A549 (cell line): ENCODE measurements around the gene SPTBN4. TPM values are rescaled to one million over a fixed set of nuclear protein-coding genes. Genes with fewer than 3 reads are reported as not detected.

Experiments
- ATAC-seq, 2 experiments: fragments of 200-7000 bp in 1 of 2; fragments of >200 bp in 1 of 2; cut with Nextera tagmentation in 1 of 2; cut with Tn5 transposase in 1 of 2; 3 replicates each; pipeline versions ENCODE4 v1.8.0 to v1.9.1; 2018 to 2020; ENCODE audit warnings: mild to moderate bottlenecking in 1 of 2, moderate library complexity in 1 of 2
- CTCF ChIA-PET: fragments of 300-600 bp; sonication (Branson Sonifier 250); formaldehyde crosslinking; extraction: SDS; loops from one replicate; lab custom pipeline; 2021; ENCODE audit warnings: antibody characterized with exemption, inconsistent platforms; lab: Yijun Ruan, JAX
- POLR2A ChIA-PET: fragments of 350-600 bp; formaldehyde crosslinking; extraction: SDS; loops from one replicate; lab custom pipeline; 2021; ENCODE audit warnings: antibody characterized with exemption, inconsistent platforms; lab: Yijun Ruan, JAX
- DNase-seq, 2 experiments: peaks; one replicate each; pipeline versions ENCODE4 v3.0.0 to v3.0.0-alpha.2; 2011 to 2016; ENCODE audit warnings: low read depth in 1 of 2, low spot score in 1 of 2
- FAIRE-seq: peaks from 2 replicates; lab custom pipeline; 2011; peaks lifted over from hg19 to GRCh38; lab: Jason Lieb, UNC
- H3K27ac ChIP-seq, 2 experiments: fragments of >200 bp; sonication (Bioruptor Twin); formaldehyde crosslinking; 3 replicates each; pipeline ENCODE4 v1.5.1; 2016 to 2017
- H3K4me1 ChIP-seq: fragments of >200 bp; sonication (Bioruptor Twin); formaldehyde crosslinking; 3 replicates; pipeline ENCODE4 v1.6.1; 2016
- H3K4me2 ChIP-seq: fragments of >200 bp; sonication (Bioruptor Twin); formaldehyde crosslinking; 3 replicates; pipeline ENCODE4 v1.6.1; 2016
- H3K4me3 ChIP-seq: fragments of >200 bp; sonication (Bioruptor Twin); formaldehyde crosslinking; 3 replicates; pipeline ENCODE4 v1.5.1; 2016
- H3K9me3 ChIP-seq: fragments of >200 bp; sonication (Bioruptor Twin); formaldehyde crosslinking; 3 replicates; pipeline ENCODE4 v1.6.1; 2016
- CTCF ChIP-seq: fragments of >200 bp; sonication (Bioruptor Twin); formaldehyde crosslinking; IDR thresholded peaks from 3 replicates; pipeline ENCODE4 v1.5.1; 2016
- ESRRA ChIP-seq: fragments of 150-350 bp; IDR thresholded peaks from 2 replicates; pipeline ENCODE4 v1.6.1; 2014; ENCODE audit warnings: mild to moderate bottlenecking, low read length, borderline replicate concordance
- HEYL ChIP-seq: fragments of 250-450 bp; sonication (Bioruptor Pico); IDR thresholded peaks from 2 replicates; pipeline ENCODE4 v1.8.0; 2021; ENCODE audit warnings: mild to moderate bottlenecking, moderate library complexity
- JUN ChIP-seq, 2 experiments: fragments of >200 bp; sonication (Bioruptor Twin); formaldehyde crosslinking; IDR thresholded peaks; 2 replicates in 1 of 2; 3 replicates in 1 of 2; pipeline ENCODE4 v1.6.1; 2016 to 2017
- NFE2L2 ChIP-seq: fragments of 150-350 bp; conservative IDR thresholded peaks from 2 replicates; pipeline ENCODE4 v1.6.1; 2014; ENCODE audit warnings: low read length
- NR3C1 ChIP-seq: fragments of >200 bp; sonication (Bioruptor Twin); formaldehyde crosslinking; IDR thresholded peaks from 3 replicates; pipeline ENCODE4 v1.6.1; 2017
- PHF8 ChIP-seq: fragments of 200-600 bp; sonication (generic); IDR thresholded peaks from 2 replicates; pipeline ENCODE4 v1.6.1; 2016; ENCODE audit warnings: low read depth, mild to moderate bottlenecking, antibody characterized with exemption, moderate library complexity, borderline replicate concordance
- POLR2AphosphoS2 ChIP-seq: conservative IDR thresholded peaks from 2 replicates; pipeline ENCODE4 v1.6.1; 2012; ENCODE audit warnings: low read length, improper control_type of control experiment, inconsistent platforms
- RARB ChIP-seq: fragments of 250-450 bp; sonication (Bioruptor Pico); IDR thresholded peaks from 2 replicates; pipeline ENCODE4 v1.8.0; 2021; ENCODE audit warnings: mild to moderate bottlenecking, moderate library complexity
- REST ChIP-seq: fragments of 200-600 bp; sonication (generic); IDR thresholded peaks from 2 replicates; pipeline ENCODE4 v1.6.1; 2016; ENCODE audit warnings: antibody characterized with exemption, mild to moderate bottlenecking, moderate library complexity
- SREBF2 ChIP-seq: fragments of 450-650 bp; IDR thresholded peaks from 2 replicates; pipeline ENCODE4 v1.6.1; 2014; ENCODE audit warnings: mild to moderate bottlenecking, moderate library complexity
- ZC3H11A ChIP-seq: fragments of 450-650 bp; IDR thresholded peaks from 2 replicates; pipeline ENCODE4 v1.6.1; 2014; ENCODE audit warnings: antibody characterized with exemption, mild to moderate bottlenecking
- WGBS: methylation state at CpG from one replicate; pipeline ENCODE4 v1.1.6; 2017; ENCODE audit errors: missing lambda C conversion rate; 5-methylcytosine and 5-hydroxymethylcytosine counted together
- polyA plus RNA-seq, 4 experiments: library from polyadenylated mRNA; depleted of rRNA in 3 of 4; stranded (reverse); fragments of >200 nt; fragmentation: RNase III in 1 of 4; extraction: RNeasy Plus Mini Kit Qiagen cat#74134 plus additional on column Dnase treatment in 1 of 4; gene quantifications; 2 replicates in 3 of 4; 3 replicates in 1 of 4; pipeline ENCODE4 v1.2.3, GENCODE V29; 2011 to 2017

SPTBN4 gene
- polyA plus RNA-seq, 2 of the 4 experiments (the other 2 are of a cell fraction) = 1.4 to 2.2 TPM

GRCh38 chr19:40619333-40620160, 152.7 kb downstream of the SPTBN4 start:
- 0 out of 6 replicates have a peak, but pooled peaks of 1 of the 2 experiments have one; percentile 1 for ATAC-seq
- no peak for DNase-seq
- Histone ChIP-seq H3K4me3 (no peak overlapping the region), H3K4me2 (no peak overlapping the region), H3K9me3 (no peaks in the 10 kb centered on the region), H3K27ac (no peak overlapping the region), H3K4me1 (peaks cover 8% of the 10 kb centered on the region; the same call in 2 of the 3 replicates)
- no peak for TF ChIP-seq NR3C1
- TF ChIP-seq HEYL (CRISPR knock-in tag) = no peak
- TF ChIP-seq RARB = no peak
- TF ChIP-seq SREBF2 = no peak
- TF ChIP-seq PHF8 = no peak
- TF ChIP-seq CTCF = no peak
- TF ChIP-seq ZC3H11A = no peak
- TF ChIP-seq REST = no peak
- CTCF ChIA-PET = interaction anchor here (0.5 to 15.6 kb wide), 18 partner anchors 10 to 314 kb away, joined by 3 to 423 read pairs (median 5); no protein-coding TSS in a partner anchor
- FAIRE-seq = peak; percentile 7
- POLR2A ChIA-PET = interaction anchor here (1.0 kb wide), 1 partner anchor 14 kb away, joined by 3 read pairs; no protein-coding TSS in a partner anchor
- 77% methylated on average over 10 of the region's 11 CpGs for WGBS

GRCh38 chr19:40620161-40620485, 153.3 kb downstream of the SPTBN4 start:
- Histone ChIP-seq H3K4me1 (peaks cover 6% of the 10 kb centered on the region; the same call in 2 of the 3 replicates), H3K9me3 (no peaks in the 10 kb centered on the region), H3K27ac (no peak overlapping the region), H3K4me3 (no peak overlapping the region), H3K4me2 (no peak overlapping the region)
- ATAC-seq (no peak), FAIRE-seq (no peak), DNase-seq (no peak)
- TF ChIP-seq JUN (IDR thresholded peaks at IDR 0.05) (no peak), NFE2L2 (no peak), ESRRA (no peak)
- ChIA-PET CTCF (interaction anchor here (1.0 to 15.6 kb wide), 12 partner anchors 11 to 315 kb away, joined by 3 to 423 read pairs (median 7); no protein-coding TSS in a partner anchor), POLR2A (interaction anchor here (0.6 to 2.0 kb wide), 2 partner anchors 16 to 24 kb away, joined by 3 to 14 read pairs; no protein-coding TSS in a partner anchor)
- 92% methylated on average over 8 of the region's 8 CpGs for WGBS

- ChIA-PET POLR2A (interaction anchor here (2.0 kb wide), 1 partner anchor 17 kb away, joined by 14 read pairs; no protein-coding TSS in a partner anchor), CTCF (interaction anchor here (0.6 to 15.6 kb wide), 16 partner anchors 12 to 110 kb away, joined by 3 to 423 read pairs (median 4); no protein-coding TSS in a partner anchor)
- Histone ChIP-seq H3K27ac (no peak overlapping the region), H3K4me2 (no peak overlapping the region)
- 45% methylated on average over 2 of the region's 2 CpGs for WGBS
- no peak for FAIRE-seq
- no peak for TF ChIP-seq POLR2AphosphoS2
- TF ChIP-seq, all 56 proteins: peak for 0
- Histone ChIP-seq H3K4me3 (no peak overlapping the region), H3K9me3 (no peaks in the 10 kb centered on the region), H3K4me1 (peaks cover 6% of the 10 kb centered on the region; the same call in 2 of the 3 replicates)
- no peak for DNase-seq
- no peak for ATAC-seq
These were observed 154.5 kb downstream of the SPTBN4 start for GRCh38 chr19:40621283-40621682.
